GM12873 (cell line): ENCODE results near the gene RAB25.

Experiments used
- CTCF ChIP-seq: IDR thresholded peaks from 2 replicates; pipeline ENCODE4 v1.5.1; 2012; ENCODE audit warnings: low read depth, mild to moderate bottlenecking, moderate library complexity, low read length, control low read depth; ENCODE audit not compliant: insufficient read depth; ENCODE audit errors: missing control alignments

Gene RAB25

GRCh38 chr1:156070548-156070947 lies 9.6 kb downstream of the RAB25 start:
- no peak for TF ChIP-seq CTCF

- TF ChIP-seq CTCF, result no peak
These were observed 11.3 kb downstream of the RAB25 start for GRCh38 chr1:156072251-156072650.

- no peak for TF ChIP-seq CTCF
These were observed 12.2 kb downstream of the RAB25 start for GRCh38 chr1:156073110-156073687.

GRCh38 chr1:156073740-156074139 lies 12.8 kb downstream of the RAB25 start:
- no peak for TF ChIP-seq CTCF

GRCh38 chr1:156074661-156075060 lies 13.7 kb downstream of the RAB25 start:
- no peak for TF ChIP-seq CTCF

GRCh38 chr1:156075162-156075561 lies 14.2 kb downstream of the RAB25 start:
- no peak for TF ChIP-seq CTCF

- TF ChIP-seq CTCF, result no peak
These were observed 14.8 kb downstream of the RAB25 start for GRCh38 chr1:156075775-156076204.
